ENCODE data around the gene ABCC6.
"Not testable (repeated sequence)": the region's sequence is repeated elsewhere in the genome, so short reads cannot be mapped to it uniquely, and the experiment has no call there.

The ABCC6 gene

GRCh38 chr16:16222850-16223661 is at the start of gene ABCC6:
TSS of gene ABCC6 (minus strand) at chr16:16223494. CDS start at chr16:16223434, 60 bp downstream.
- DNase-seq, result not testable (repeated sequence)

DNA sequence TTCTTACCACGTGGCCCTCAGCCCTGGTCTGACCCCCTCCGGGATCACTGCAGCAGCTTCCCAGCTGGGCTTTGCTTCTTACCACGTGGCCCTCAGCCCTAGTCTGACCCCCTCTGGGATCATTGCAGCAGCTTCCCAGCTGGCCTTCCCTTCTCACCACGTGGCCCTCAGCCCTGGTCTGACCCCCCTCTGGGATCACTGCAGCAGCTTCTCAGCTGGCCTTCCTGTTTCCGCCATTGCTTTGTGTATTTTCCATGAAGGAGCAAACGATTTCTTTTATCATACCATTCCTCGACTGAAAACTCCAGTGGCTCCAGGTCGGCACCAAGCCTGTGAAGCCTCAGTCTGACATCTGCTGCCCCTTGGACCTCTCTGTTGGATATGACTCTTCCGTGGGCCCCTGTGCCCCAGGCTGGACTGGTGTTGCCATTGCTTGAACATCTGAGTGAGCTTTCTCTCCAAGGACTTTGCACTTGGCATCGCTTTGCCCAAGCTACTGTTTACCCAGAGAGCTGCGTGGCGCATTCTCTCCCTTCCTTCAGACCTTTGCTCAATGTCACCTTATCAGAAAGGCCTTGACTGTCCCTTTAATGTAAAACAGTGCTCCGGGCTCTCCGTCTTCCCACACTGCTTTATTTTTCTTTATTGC is 49.4 kb upstream of the ABCC6 start:
- DNase-seq, result not testable (repeated sequence)

- DNase-seq, result not testable (repeated sequence)
Measured at GRCh38 chr16:16271658-16272057, 48.4 kb upstream of the ABCC6 start.

- not testable (repeated sequence) for DNase-seq
Measured at GRCh38 chr16:16268185-16268808, 45.0 kb upstream of the ABCC6 start.

DNA sequence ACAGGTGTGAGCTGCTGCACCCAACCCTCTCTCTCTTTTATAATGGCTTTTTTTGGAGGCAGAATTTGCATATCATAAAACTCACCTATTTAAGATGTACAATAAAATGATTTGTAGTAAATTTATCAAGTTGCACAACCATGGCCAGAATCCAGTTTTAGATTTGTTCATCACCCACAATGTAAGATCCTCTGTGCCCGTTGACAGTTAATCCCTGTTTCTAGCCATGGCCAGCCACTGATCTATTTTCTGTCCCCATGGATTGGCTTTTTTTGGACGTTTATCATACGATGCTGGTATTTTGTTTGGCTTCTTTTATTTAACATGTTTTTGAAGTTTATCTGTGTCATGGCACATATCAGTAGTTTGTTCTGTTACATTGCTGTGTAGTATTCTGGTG is 44.4 kb upstream of the ABCC6 start:
- not testable (repeated sequence) for DNase-seq

- DNase-seq, result not testable (repeated sequence)
Measured at GRCh38 chr16:16265044-16265443, 41.8 kb upstream of the ABCC6 start.

DNA sequence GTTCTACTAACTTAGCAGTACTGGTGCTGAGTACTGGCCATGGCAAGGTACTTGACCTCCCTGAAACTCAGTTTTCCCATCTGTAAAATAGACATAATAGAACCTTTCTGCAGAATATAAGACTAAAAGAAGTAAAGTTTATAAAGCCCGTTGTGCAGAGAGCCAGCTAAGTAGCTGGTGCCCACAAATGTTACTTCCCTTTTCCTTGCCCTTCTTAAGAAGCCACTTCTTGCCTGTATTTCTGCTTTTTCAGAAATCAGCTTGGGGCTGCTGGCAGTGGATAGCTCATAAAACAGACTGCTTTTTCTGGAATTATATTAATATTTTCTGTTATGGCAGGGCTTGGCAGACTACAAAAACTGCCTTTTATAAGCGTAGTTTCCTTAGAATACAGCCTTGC is 40.7 kb upstream of the ABCC6 start:
- DNase-seq, result not testable (repeated sequence)

GRCh38 chr16:16262954-16263555 is 39.8 kb upstream of the ABCC6 start:
- not testable (repeated sequence) for DNase-seq

GRCh38 chr16:16259971-16260370 is 36.7 kb upstream of the ABCC6 start:
- DNase-seq, result not testable (repeated sequence)

GRCh38 chr16:16258822-16259221 is 35.5 kb upstream of the ABCC6 start:
- DNase-seq, result not testable (repeated sequence)

DNA sequence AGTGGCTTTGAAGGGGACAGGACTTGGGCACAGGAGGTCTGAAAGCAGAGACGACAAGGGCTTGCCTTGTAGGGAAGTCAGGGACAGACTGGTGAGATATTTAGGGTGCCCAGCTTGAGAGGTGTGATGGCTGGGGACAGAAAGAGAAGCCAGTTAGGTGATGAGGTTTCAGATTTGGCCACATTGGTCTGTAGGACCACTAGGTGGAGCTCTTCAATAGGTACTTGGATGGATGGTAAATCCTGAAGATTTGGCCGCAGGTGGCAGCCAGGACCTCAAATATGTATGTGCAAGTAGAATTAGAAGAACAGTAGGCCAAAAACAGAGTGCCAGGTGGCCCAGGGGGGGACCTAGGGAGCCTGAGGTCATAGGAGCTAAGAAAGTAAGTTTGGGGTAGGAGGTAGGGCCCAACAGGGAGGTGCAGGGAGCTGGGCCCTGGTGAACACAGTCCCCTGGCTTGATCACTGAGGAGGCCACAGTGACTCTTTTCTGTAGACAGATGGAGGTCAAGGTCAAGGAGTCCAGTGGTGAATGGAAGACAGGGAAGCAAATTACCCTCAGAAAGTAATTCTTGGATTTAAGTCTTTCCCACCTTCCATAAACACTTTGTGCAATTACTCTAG is 34.1 kb upstream of the ABCC6 start:
- DNase-seq, result not testable (repeated sequence)

DNA sequence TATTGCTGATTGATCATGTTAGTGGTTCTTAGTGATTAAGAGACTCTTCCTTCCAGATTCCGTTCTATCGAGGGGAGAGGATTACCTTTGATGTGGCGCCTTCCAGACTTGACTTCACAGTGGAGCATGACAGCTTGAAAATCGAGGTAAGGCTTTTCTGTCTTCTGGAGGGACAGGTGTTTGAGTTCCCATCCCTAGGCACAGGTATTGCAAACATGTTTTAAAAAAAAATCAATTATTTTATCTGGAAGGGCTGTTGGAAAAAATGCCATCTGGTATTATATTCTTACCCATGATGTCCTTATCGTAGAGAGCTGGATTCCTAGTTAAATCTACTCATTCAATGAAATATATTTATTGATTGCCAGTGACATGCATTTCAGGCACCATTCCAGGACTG is 29.1 kb upstream of the ABCC6 start:
- not testable (repeated sequence) for DNase-seq

- DNase-seq, result not testable (repeated sequence)
Measured at GRCh38 chr16:16249621-16250330, 26.5 kb upstream of the ABCC6 start.

DNA sequence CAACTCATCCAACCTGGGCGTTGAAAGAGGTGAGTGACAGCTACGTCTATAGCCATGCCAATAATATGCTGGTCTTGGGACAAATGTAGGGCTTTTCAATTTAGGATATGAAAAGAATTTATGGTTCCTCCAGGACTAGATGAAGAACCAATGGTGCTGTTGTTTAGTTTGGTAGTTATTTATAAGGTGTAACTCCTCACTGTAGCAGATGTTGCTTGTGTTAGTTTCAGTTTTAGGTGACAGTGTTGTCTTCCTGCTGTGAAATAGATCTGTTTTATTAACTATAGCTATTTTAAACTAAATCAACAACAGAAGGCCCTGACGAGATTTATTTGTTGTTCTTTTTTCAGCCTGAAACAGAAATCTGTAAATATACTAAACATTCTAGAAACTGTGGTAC is 24.1 kb upstream of the ABCC6 start:
- not testable (repeated sequence) for DNase-seq

DNA sequence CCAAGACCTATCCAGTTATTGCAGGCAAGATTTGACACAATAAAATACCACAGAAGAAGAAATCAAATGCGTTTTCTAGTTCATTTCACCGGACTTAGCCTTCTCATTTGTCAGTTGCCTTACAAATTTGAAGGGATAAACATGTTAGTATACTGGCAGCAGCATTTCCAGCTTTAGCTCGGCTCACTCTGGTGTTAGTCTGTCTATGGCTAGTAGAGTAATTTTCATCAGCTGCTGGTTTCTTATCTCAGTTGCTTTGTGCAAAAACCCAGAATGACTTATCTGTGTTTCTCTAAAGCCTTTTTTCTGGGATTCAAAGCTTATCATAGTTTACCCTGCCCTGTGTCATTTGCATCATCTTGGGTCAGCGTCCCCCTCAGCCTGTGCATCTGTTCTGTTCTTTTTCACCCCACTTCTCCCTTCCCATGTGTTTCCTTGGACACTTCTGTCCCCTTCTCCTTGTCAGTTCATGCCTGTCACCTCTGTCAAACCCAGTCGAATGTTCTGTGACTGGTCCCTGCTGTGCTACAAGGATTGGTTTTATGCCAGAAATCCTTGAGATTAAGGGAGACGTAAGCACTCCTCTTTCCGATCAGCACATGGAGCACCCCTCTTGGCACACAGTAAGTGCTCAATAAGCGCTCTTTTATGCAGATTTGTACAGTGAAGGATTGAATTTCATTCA is 23.4 kb upstream of the ABCC6 start:
- DNase-seq, result not testable (repeated sequence)

DNA sequence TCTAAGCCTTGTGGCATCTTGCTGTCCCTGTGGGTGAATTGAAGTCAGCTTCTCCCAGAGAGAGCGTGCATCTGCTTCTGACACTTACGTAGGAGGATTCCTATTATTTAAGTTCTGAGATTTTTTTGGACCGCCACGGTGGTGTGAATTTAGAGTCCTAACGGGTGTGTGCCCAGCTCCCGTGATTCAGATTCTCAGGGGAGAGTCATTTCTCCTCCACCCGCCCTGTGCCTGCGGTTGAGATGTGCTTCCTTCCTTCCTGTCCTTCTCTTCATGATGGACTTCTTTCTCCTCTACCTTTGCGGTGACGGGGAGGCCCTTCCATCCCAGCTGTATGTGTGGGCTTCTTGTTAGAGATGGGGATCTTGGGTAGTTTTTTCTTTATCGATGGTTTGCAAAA is 20.6 kb upstream of the ABCC6 start:
- not testable (repeated sequence) for DNase-seq

DNA sequence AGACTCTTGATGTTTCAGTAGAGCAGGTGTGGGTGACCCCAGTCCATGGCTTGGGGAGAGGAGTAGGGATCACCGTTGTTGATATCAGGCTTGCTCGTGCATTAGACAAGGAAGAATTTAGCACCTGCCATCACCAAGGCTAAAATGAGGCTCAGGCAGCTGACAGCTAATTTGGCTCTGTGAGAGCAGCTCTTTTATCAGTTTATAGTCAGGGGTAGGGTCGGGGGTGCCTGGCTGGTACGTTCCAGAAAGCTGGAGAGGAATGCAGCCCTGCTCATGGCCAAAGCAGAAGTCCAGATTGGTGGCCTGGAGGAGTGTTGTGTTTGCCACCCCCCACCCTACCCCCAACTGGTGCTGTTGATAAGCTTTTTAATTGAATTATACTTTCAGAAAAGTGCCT is 17.4 kb upstream of the ABCC6 start:
- not testable (repeated sequence) for DNase-seq

DNA sequence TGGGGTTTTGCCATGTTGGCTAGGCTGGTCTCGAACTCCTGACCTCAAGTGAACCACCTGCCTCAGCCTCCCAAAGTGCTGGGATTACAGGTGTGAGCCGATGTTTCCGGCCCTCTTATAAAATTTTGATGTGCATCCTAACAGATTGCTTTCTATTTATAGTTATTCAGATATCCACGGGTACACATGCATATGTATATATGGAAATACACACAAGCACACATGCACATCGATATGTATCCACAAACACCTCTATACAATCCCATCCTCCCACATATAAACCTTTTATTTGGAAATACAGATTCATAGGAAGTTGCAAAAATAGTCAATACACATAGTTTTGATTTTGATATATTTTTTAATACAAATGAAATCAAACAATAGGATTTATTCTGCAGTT is 14.4 kb upstream of the ABCC6 start:
- DNase-seq, result not testable (repeated sequence)

DNA sequence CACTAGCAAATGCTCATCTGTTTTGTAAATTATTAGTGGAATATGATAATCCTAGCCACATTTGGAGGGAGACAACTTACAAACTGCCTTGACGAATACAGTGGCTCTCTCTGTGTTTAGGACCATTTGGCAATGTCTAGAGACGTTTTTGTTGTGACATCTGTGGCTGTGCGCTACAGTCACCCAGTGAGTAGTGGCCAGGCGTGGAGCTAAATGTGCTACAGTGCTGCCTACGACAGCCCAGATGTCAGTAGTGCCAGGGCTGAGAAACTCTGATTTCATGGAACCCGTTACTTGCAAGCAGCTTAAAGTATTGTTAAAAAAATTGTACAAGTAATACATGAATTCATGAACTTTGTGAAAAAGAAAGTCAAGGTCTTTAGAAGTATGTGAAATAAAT is 13.8 kb upstream of the ABCC6 start:
- not testable (repeated sequence) for DNase-seq

- DNase-seq, result not testable (repeated sequence)
Measured at GRCh38 chr16:16232692-16233061, 9.4 kb upstream of the ABCC6 start.

- DNase-seq, result not testable (repeated sequence)
Measured at GRCh38 chr16:16223662-16224241, 458 bp upstream of the ABCC6 start.
